Natural killer cell (primary cell): Measurements from ENCODE around the gene URAD. TPM values are rescaled to one million over a fixed set of nuclear protein-coding genes. Genes with fewer than 3 reads are reported as not detected.

ENCODE experiments used
- ATAC-seq, 3 donors: fragments of 150-1000 bp in 2 of 3; fragments of 200-7000 bp in 1 of 3; cut with Tn5 transposase; 1 replicate in 1 of 3; 2 replicates in 2 of 3; pipeline ENCODE4 v1.10.0; 2021; ENCODE audit warnings: mild to moderate bottlenecking in 2 of 3, moderate library complexity in 2 of 3
- DNase-seq, 2 donors: peaks; one replicate each; pipeline versions ENCODE4 v3.0.0 to v3.0.0-alpha.2; 2013 to 2021; ENCODE audit warnings: mixed read lengths in 1 of 2
- H3K27ac ChIP-seq: one replicate; pipeline ENCODE4 v1.5.1; 2013; ENCODE audit warnings: mild to moderate bottlenecking, low read length
- H3K27me3 ChIP-seq: one replicate; pipeline ENCODE4 v1.6.1; 2013; ENCODE audit warnings: low read length; ENCODE audit not compliant: control insufficient read depth, insufficient read depth
- H3K36me3 ChIP-seq: one replicate; pipeline ENCODE4 v1.6.1; 2013; ENCODE audit warnings: low read length; ENCODE audit not compliant: control insufficient read depth, insufficient read depth
- H3K4me1 ChIP-seq: one replicate; pipeline ENCODE4 v1.6.1; 2013; ENCODE audit warnings: low read length; ENCODE audit not compliant: control insufficient read depth, insufficient read depth
- H3K4me3 ChIP-seq: one replicate; pipeline ENCODE4 v1.5.1; 2013; ENCODE audit warnings: low read length
- H3K9me3 ChIP-seq: one replicate; pipeline ENCODE4 v1.6.1; 2013; ENCODE audit warnings: low read length; ENCODE audit not compliant: control insufficient read depth, insufficient read depth
- H3K27ac Mint-ChIP-seq, 2 donors: one replicate each; pipeline ENCODE4 v1.8.0; 2022; ENCODE audit warnings: mild to moderate bottlenecking in 2 of 2, mixed read lengths in 2 of 2, moderate library complexity in 1 of 2
- H3K27me3 Mint-ChIP-seq, 2 donors: one replicate each; pipeline ENCODE4 v1.8.0; 2022; ENCODE audit warnings: low read depth in 2 of 2, mixed read lengths in 2 of 2
- H3K36me3 Mint-ChIP-seq: one replicate; pipeline ENCODE4 v1.8.0; 2022; ENCODE audit warnings: mixed read lengths
- H3K4me1 Mint-ChIP-seq, 2 donors: one replicate each; pipeline ENCODE4 v1.8.0; 2022; ENCODE audit warnings: mixed read lengths in 2 of 2
- H3K4me3 Mint-ChIP-seq: one replicate; pipeline ENCODE4 v1.8.0; 2022; ENCODE audit warnings: mild to moderate bottlenecking, moderate library complexity, mixed read lengths
- H3K9me3 Mint-ChIP-seq, 2 donors: one replicate each; pipeline ENCODE4 v1.8.0; 2022; ENCODE audit warnings: mixed read lengths in 2 of 2
- WGBS: methylation state at CpG from one replicate; pipeline ENCODE4 v1.1.7; 2013; ENCODE audit warnings: missing lambda C conversion rate; ENCODE audit not compliant: insufficient coverage; 5-methylcytosine and 5-hydroxymethylcytosine counted together
- intact Hi-C: fragments of 100-400 bp; cut with micrococcal nuclease; formaldehyde crosslinking; loops from one replicate; pipeline ENCODE4 v1.14.2; 2022
- total RNA-seq, 4 donors: library from RNA; stranded (reverse); fragments of 120-200 nt in 1 of 4; gene quantifications; one replicate each; pipeline versions ENCODE4 v1.2.3 to v1.2.4, GENCODE V29; 2013 to 2022
- TF ChIP-seq, protein P1 (sequence below): fragments of 200-600 bp; IDR thresholded peaks from one replicate; pipeline ENCODE4 v1.8.0; 2022; ENCODE audit warnings: antibody characterized with exemption

The URAD gene
- total RNA-seq, 3 donors from 2014 or later (not counting 1 experiment from before 2014, with no cell fraction given) = not detected

DNA sequence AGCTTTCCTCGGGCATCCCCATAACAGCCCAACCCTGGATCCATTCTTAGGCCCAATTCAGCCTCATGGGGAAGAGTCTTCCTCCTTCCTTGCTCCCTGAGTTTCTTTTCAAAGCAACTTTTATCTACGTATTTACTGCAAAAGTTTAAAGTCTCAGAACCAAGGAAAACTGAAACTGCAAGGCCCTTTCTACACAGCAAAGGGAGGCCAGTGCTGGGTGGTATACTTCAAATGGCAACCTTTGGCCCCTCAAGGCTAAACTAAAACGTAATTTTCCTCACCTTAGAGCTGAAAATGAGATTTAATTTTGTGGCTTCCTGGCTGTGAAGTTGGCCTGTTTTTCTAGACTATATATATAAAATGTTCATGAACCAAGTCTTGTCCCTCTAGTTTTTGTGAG, 25.0 kb downstream of the URAD start:
- 83% methylated on average over 2 of the region's 3 CpGs for WGBS
- Histone ChIP-seq H3K4me3 (no peak overlapping the region), H3K27me3 (peaks cover 59% of the 10 kb centered on the region), H3K27ac (no peak overlapping the region), H3K36me3 (no peaks in the 10 kb centered on the region), H3K9me3 (no peaks in the 10 kb centered on the region), H3K4me1 (peaks cover 20% of the 10 kb centered on the region)
- no peak for DNase-seq
- Mint-ChIP-seq H3K4me3 (no peak overlapping the region), H3K27me3 (peaks cover 56 to 77% of the 10 kb centered on the region in 2 donors), H3K4me1 (peaks cover 5 to 10% of the 10 kb centered on the region in 2 donors), H3K36me3 (no peaks in the 10 kb centered on the region), H3K9me3 (no peaks in the 10 kb centered on the region), H3K27ac (no peak overlapping the region)
- ATAC-seq = no peak
- TF ChIP-seq, protein P1, sequence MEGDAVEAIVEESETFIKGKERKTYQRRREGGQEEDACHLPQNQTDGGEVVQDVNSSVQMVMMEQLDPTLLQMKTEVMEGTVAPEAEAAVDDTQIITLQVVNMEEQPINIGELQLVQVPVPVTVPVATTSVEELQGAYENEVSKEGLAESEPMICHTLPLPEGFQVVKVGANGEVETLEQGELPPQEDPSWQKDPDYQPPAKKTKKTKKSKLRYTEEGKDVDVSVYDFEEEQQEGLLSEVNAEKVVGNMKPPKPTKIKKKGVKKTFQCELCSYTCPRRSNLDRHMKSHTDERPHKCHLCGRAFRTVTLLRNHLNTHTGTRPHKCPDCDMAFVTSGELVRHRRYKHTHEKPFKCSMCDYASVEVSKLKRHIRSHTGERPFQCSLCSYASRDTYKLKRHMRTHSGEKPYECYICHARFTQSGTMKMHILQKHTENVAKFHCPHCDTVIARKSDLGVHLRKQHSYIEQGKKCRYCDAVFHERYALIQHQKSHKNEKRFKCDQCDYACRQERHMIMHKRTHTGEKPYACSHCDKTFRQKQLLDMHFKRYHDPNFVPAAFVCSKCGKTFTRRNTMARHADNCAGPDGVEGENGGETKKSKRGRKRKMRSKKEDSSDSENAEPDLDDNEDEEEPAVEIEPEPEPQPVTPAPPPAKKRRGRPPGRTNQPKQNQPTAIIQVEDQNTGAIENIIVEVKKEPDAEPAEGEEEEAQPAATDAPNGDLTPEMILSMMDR = no peak
- intact Hi-C loops = no loop called here

DNA sequence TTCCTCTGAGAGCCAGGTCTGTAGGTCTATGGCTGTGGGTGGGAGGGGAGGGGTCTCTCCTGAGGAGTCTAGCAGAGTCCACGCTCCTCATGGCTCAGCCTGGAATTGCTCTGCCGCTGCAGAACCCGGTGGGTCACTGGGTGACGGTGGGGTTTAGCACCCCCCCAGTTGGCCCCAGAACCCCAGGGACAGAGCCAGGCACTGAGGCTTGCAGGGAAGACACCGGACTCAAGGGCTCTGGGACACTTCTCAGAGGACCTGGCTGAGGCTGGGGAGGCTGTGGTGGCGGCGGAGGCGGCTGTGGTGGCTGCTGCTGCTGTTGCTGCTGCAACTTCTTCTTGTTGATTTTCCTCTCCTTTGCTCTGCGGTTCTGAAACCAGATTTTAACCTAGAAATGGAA, 25.5 kb downstream of the URAD start:
- H3K27me3 Mint-ChIP-seq = peaks cover 56 to 80% of the 10 kb centered on the region in 2 donors
- Histone ChIP-seq H3K27ac (no peak overlapping the region), H3K4me3 (no peak overlapping the region), H3K9me3 (no peaks in the 10 kb centered on the region), H3K27me3 (peaks cover 57% of the 10 kb centered on the region), H3K36me3 (no peaks in the 10 kb centered on the region), H3K4me1 (peaks cover 20% of the 10 kb centered on the region)
- DNase-seq = no peak
- 60% methylated on average over 8 of the region's 9 CpGs for WGBS
- H3K4me3 Mint-ChIP-seq = no peak overlapping the region
- intact Hi-C loops = no loop called here
- peaks cover 5 to 9% of the 10 kb centered on the region in 2 donors for H3K4me1 Mint-ChIP-seq
- no peaks in the 10 kb centered on the region for H3K9me3 Mint-ChIP-seq
- ATAC-seq = no peak
- no peak overlapping the region for H3K27ac Mint-ChIP-seq
- H3K36me3 Mint-ChIP-seq = no peaks in the 10 kb centered on the region
- TF ChIP-seq, protein P1 = no peak

DNA sequence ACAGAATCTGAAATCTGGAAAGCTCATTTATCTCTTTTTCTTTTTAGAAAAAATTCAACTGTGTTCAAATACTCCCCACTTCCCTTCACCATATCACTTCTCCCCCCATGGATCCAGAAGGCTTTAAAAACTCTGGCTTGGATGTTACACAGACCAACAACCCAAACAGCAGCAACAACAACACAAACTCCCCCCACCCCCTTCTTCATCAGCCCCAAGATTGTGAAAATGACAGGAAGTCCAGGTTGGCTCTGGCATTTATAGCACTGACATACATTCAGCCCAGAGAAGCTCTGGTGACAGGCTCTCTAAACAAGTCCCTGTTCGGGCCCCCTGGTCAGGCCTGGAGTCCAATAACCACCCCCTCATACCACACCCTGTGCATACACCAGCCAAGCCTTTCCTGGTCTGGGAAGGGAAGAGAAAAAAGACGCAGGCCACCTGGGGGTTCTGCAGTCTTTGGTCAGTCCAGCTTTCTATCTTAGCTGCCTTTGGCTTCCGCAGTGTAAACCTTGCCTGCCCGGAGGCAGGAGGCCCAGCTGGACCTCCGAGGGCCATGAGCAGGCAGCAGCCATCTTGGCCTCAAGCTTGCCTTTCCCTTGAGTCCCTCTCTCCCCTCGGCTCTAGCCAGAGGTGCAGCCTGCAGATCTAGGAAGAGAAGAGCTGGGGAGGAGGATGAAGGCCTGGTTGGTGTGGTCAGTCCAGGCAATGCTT, 26.2 kb downstream of the URAD start:
- no peak overlapping the region for H3K4me3 Mint-ChIP-seq
- intact Hi-C loops = no loop called here
- no peak for ATAC-seq
- WGBS = 45% methylated on average over 5 of the region's 6 CpGs
- peaks cover 52 to 77% of the 10 kb centered on the region in 2 donors for H3K27me3 Mint-ChIP-seq
- Histone ChIP-seq H3K4me1 (peaks cover 20% of the 10 kb centered on the region), H3K27ac (no peak overlapping the region), H3K36me3 (no peaks in the 10 kb centered on the region), H3K27me3 (peaks cover 53% of the 10 kb centered on the region), H3K9me3 (no peaks in the 10 kb centered on the region), H3K4me3 (no peak overlapping the region)
- TF ChIP-seq, protein P1 = no peak
- DNase-seq = no peak
- no peaks in the 10 kb centered on the region for H3K9me3 Mint-ChIP-seq
- no peak overlapping the region for H3K27ac Mint-ChIP-seq
- no peaks in the 10 kb centered on the region for H3K36me3 Mint-ChIP-seq
- peaks cover 0 to 4% of the 10 kb centered on the region in 2 donors for H3K4me1 Mint-ChIP-seq
